HEK293 (cell line): Measurements from ENCODE around the gene STAT5B.

Source experiments
- GFI1B ChIP-seq: fragments of 450-650 bp; formaldehyde crosslinking; IDR thresholded peaks from 2 replicates; pipeline ENCODE4 v1.5.1; 2016; ENCODE audit warnings: missing biosample characterization, missing genetic modification characterization
- GLIS1 ChIP-seq: fragments of 450-650 bp; formaldehyde crosslinking; IDR thresholded peaks from 2 replicates; pipeline ENCODE4 v1.5.1; 2016; ENCODE audit warnings: missing biosample characterization, missing genetic modification characterization
- KLF16 ChIP-seq: fragments of 450-650 bp; formaldehyde crosslinking; IDR thresholded peaks from 2 replicates; pipeline ENCODE4 v1.5.1; 2017; ENCODE audit warnings: missing biosample characterization, missing genetic modification characterization
- KLF17 ChIP-seq: fragments of 450-650 bp; formaldehyde crosslinking; IDR thresholded peaks from 2 replicates; pipeline ENCODE4 v1.5.1; 2016; ENCODE audit warnings: missing biosample characterization, missing genetic modification characterization
- KLF9 ChIP-seq: fragments of 450-650 bp; formaldehyde crosslinking; IDR thresholded peaks from 2 replicates; pipeline ENCODE4 v1.5.1; 2016; ENCODE audit warnings: missing biosample characterization, missing genetic modification characterization, low read depth
- SP7 ChIP-seq: fragments of 450-650 bp; formaldehyde crosslinking; IDR thresholded peaks from 2 replicates; pipeline ENCODE4 v1.5.1; 2016; ENCODE audit warnings: missing biosample characterization, missing genetic modification characterization
- WT1 ChIP-seq: fragments of 450-650 bp; formaldehyde crosslinking; IDR thresholded peaks from 2 replicates; pipeline ENCODE4 v1.5.1; 2016; ENCODE audit warnings: missing biosample characterization, missing genetic modification characterization
- ZBTB10 ChIP-seq: fragments of 450-650 bp; formaldehyde crosslinking; IDR thresholded peaks from 2 replicates; pipeline ENCODE4 v1.5.1; 2016; ENCODE audit warnings: missing biosample characterization, missing genetic modification characterization
- ZBTB11 ChIP-seq: fragments of 450-650 bp; formaldehyde crosslinking; conservative IDR thresholded peaks from 2 replicates; pipeline ENCODE4 v1.5.1; 2016; ENCODE audit warnings: low read depth, missing biosample characterization, missing genetic modification characterization
- ZBTB17 ChIP-seq: fragments of 450-650 bp; formaldehyde crosslinking; IDR thresholded peaks from 2 replicates; pipeline ENCODE4 v1.5.1; 2016; ENCODE audit warnings: missing biosample characterization, missing genetic modification characterization
- ZBTB21 ChIP-seq: fragments of 450-650 bp; formaldehyde crosslinking; IDR thresholded peaks from 2 replicates; pipeline ENCODE4 v1.5.1; 2017; ENCODE audit warnings: missing biosample characterization, missing genetic modification characterization
- ZNF335 ChIP-seq: fragments of 450-650 bp; formaldehyde crosslinking; conservative IDR thresholded peaks from 2 replicates; pipeline ENCODE4 v1.5.1; 2016; ENCODE audit warnings: missing biosample characterization, missing genetic modification characterization
- ZNF404 ChIP-seq: fragments of 450-650 bp; formaldehyde crosslinking; IDR thresholded peaks from 2 replicates; pipeline ENCODE4 v1.5.1; 2017; ENCODE audit warnings: missing biosample characterization, missing genetic modification characterization
- ZNF561 ChIP-seq: fragments of 450-650 bp; IDR thresholded peaks from 2 replicates; pipeline ENCODE4 v1.5.1; 2018; ENCODE audit warnings: missing biosample characterization, missing genetic modification characterization, borderline replicate concordance
- ZNF623 ChIP-seq: fragments of 450-650 bp; formaldehyde crosslinking; IDR thresholded peaks from 2 replicates; pipeline ENCODE4 v1.5.1; 2016; ENCODE audit warnings: missing biosample characterization, missing genetic modification characterization
- ZNF639 ChIP-seq: fragments of 450-650 bp; formaldehyde crosslinking; IDR thresholded peaks from 2 replicates; pipeline ENCODE4 v1.5.1; 2016; ENCODE audit warnings: missing biosample characterization, missing genetic modification characterization
- ZNF660 ChIP-seq: fragments of 450-650 bp; IDR thresholded peaks from 2 replicates; pipeline ENCODE4 v1.5.1; 2018; ENCODE audit warnings: missing biosample characterization, mild to moderate bottlenecking, missing genetic modification characterization
- ZNF792 ChIP-seq: fragments of 450-650 bp; formaldehyde crosslinking; IDR thresholded peaks from 2 replicates; pipeline ENCODE4 v1.5.1; 2016; ENCODE audit warnings: missing biosample characterization, missing genetic modification characterization
- ZNF843 ChIP-seq: fragments of 450-650 bp; formaldehyde crosslinking; IDR thresholded peaks from 2 replicates; pipeline ENCODE4 v1.5.1; 2016; ENCODE audit warnings: missing biosample characterization, missing genetic modification characterization
- TF ChIP-seq, protein P1 (sequence below): fragments of 450-650 bp; formaldehyde crosslinking; IDR thresholded peaks from 2 replicates; pipeline ENCODE4 v1.5.1; 2017; ENCODE audit warnings: missing biosample characterization, missing genetic modification characterization

The STAT5B gene

DNA sequence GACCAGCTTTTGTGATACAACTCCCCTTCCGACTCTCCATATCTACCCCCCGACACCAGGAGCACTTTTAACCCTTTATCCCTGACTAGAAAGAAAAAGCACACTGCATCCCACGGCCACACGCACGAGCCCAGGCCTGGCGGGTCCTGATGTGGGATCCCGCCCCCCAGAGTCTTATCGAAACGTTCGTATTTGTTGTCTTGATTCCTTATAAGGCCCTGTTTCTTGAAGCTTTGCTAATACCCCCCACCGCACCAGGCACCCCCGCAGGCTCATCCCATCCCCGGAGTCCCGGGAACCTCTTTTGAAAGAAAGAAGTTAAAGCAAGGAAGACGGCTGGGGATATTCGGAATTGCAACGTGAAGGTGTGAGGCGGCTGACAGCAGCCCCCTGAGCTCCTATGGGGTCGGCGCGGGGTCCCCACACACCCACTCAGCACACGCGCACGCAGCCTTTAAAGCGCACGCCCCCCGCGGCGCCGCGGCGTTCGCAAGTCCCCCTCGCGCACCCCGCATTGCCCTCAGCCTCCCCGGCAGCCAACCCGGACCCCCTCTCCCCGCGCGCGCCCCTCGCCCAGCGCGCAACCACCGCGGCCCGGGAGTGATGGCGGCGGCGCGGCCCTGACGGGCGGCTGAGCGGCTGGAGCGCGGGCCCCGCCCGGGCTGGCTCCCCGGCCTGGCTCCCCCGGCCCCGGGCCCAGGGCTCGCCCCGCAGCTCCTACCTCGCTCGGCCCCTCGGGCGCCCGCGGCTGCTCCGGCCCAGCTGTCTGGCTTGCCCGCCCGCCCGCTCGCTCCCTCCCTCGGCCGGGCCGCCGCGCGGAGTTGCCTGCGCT, 448 bp downstream of the STAT5B start (continued):
- TF ChIP-seq, protein P1, sequence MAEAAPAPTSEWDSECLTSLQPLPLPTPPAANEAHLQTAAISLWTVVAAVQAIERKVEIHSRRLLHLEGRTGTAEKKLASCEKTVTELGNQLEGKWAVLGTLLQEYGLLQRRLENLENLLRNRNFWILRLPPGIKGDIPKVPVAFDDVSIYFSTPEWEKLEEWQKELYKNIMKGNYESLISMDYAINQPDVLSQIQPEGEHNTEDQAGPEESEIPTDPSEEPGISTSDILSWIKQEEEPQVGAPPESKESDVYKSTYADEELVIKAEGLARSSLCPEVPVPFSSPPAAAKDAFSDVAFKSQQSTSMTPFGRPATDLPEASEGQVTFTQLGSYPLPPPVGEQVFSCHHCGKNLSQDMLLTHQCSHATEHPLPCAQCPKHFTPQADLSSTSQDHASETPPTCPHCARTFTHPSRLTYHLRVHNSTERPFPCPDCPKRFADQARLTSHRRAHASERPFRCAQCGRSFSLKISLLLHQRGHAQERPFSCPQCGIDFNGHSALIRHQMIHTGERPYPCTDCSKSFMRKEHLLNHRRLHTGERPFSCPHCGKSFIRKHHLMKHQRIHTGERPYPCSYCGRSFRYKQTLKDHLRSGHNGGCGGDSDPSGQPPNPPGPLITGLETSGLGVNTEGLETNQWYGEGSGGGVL (tag by site-specific recombination): peak; percentile 49; the same call in 1 of the 2 replicates
- TF ChIP-seq ZBTB11 (tag by site-specific recombination): peak; percentile 30; the same call in 1 of the 2 replicates
- peak; percentile 79; the same call in 1 of the 2 replicates for TF ChIP-seq KLF16 (tag by site-specific recombination)
- no peak for TF ChIP-seq ZNF623 (tag by site-specific recombination)
- TF ChIP-seq ZBTB17: peak; percentile 47
- TF ChIP-seq ZNF335 (tag by site-specific recombination): peak; percentile 79
- no peak for TF ChIP-seq GFI1B (tag by site-specific recombination)
- TF ChIP-seq ZBTB10 (tag by site-specific recombination): peak; percentile 30; the same call in 1 of the 2 replicates
- TF ChIP-seq KLF17 (tag by site-specific recombination): 0 out of 2 replicates have a peak, but pooled peaks have one; percentile 9
- TF ChIP-seq KLF9 (tag by site-specific recombination): peak; percentile 49
- no peak for TF ChIP-seq ZNF792
- TF ChIP-seq ZNF660 (tag by site-specific recombination): 0 out of 2 replicates have a peak, but pooled peaks have one; percentile 10
- no peak for TF ChIP-seq WT1
- TF ChIP-seq ZBTB21: no peak
- peak; percentile 19; the same call in 1 of the 2 replicates for TF ChIP-seq ZNF843 (tag by site-specific recombination)
- peak; percentile 58; the same call in 1 of the 2 replicates for TF ChIP-seq ZNF561 (tag by site-specific recombination)
- TF ChIP-seq GLIS1: peak; percentile 95
- TF ChIP-seq ZNF639 (tag by site-specific recombination): no peak
- TF ChIP-seq SP7 (tag by site-specific recombination): peak; percentile 49; the same call in 1 of the 2 replicates
- TF ChIP-seq ZNF404 (tag by site-specific recombination): no peak
- TF ChIP-seq, all 188 proteins: peak for 24
